Neural progenitor cell (in vitro differentiated cells): Measurements from ENCODE around the gene PLB1.

ENCODE experiments used
- EZH2 ChIP-seq: fragments of 200-600 bp; sonication (generic); IDR thresholded peaks from 2 replicates; pipeline ENCODE4 v1.6.1; 2017; ENCODE audit warnings: antibody characterized with exemption, mild to moderate bottlenecking, moderate library complexity
- EZH2phosphoT487 ChIP-seq: fragments of 200-600 bp; sonication (generic); IDR thresholded peaks from 2 replicates; pipeline ENCODE4 v1.6.1; 2017; ENCODE audit warnings: antibody characterized with exemption
- TF ChIP-seq, protein P1 (sequence below): fragments of 200-600 bp; sonication (generic); IDR thresholded peaks from 2 replicates; pipeline ENCODE4 v1.5.1; 2017; ENCODE audit warnings: antibody characterized with exemption, mild to moderate bottlenecking

DNA sequence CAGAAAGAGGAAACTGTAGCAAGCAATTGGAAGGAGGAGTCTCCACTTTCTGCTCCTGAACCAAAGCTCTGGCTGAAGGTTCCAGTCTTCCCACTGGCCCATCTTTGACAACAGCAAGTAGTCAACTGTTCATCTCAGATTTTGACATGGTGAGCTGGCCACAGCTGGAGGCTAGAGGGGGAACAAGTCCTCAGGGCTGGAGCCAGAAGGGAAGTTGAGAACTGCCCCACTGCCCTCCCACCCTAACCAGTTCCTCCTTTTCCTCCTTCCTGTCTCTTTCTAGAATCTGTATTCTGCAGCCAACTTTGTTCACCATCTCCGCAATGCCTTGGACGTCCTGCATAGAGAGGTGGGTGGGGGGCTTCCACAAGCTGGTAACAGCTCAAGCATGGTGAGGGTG is 105.8 kb downstream of the PLB1 start:
- TF ChIP-seq, protein P1, sequence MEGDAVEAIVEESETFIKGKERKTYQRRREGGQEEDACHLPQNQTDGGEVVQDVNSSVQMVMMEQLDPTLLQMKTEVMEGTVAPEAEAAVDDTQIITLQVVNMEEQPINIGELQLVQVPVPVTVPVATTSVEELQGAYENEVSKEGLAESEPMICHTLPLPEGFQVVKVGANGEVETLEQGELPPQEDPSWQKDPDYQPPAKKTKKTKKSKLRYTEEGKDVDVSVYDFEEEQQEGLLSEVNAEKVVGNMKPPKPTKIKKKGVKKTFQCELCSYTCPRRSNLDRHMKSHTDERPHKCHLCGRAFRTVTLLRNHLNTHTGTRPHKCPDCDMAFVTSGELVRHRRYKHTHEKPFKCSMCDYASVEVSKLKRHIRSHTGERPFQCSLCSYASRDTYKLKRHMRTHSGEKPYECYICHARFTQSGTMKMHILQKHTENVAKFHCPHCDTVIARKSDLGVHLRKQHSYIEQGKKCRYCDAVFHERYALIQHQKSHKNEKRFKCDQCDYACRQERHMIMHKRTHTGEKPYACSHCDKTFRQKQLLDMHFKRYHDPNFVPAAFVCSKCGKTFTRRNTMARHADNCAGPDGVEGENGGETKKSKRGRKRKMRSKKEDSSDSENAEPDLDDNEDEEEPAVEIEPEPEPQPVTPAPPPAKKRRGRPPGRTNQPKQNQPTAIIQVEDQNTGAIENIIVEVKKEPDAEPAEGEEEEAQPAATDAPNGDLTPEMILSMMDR: no peak
- TF ChIP-seq EZH2 (no peak), EZH2phosphoT487 (no peak)
